GM08714 (cell line): Measurements from ENCODE around the gene SLC66A3.

Experiments used
- H3K4me3 ChIP-seq: fragments of 200-500 bp; sonication (Bioruptor generic); 2 replicates; pipeline ENCODE4 v1.5.1; 2014; ENCODE audit warnings: mild to moderate bottlenecking, low read length, inconsistent platforms
- ZNF274 ChIP-seq: IDR thresholded peaks from 2 replicates; pipeline ENCODE4 v1.6.1; 2012; ENCODE audit warnings: mild to moderate bottlenecking, low read depth, low read length

The SLC66A3 gene

GRCh38 chr2:11129598-11130449, 25.4 kb upstream of the SLC66A3 start:
- H3K4me3 ChIP-seq = peak overlapping the region; percentile 3; the same call in 1 of the 2 replicates
- no peak for TF ChIP-seq ZNF274

GRCh38 chr2:11131166-11131920, 23.9 kb upstream of the SLC66A3 start:
- no peak for TF ChIP-seq ZNF274

GRCh38 chr2:11132036-11132671, 23.1 kb upstream of the SLC66A3 start:
- H3K4me3 ChIP-seq = no peak overlapping the region
- no peak for TF ChIP-seq ZNF274

More at GRCh38 chr2:11131166-11131920, 23.9 kb upstream of the SLC66A3 start:
- no peak overlapping the region for H3K4me3 ChIP-seq

- peak overlapping the region; percentile 19; the same call in 1 of the 2 replicates for H3K4me3 ChIP-seq
- no peak for TF ChIP-seq ZNF274
Measured at GRCh38 chr2:11133238-11133935, 21.9 kb upstream of the SLC66A3 start.

- no peak overlapping the region for H3K4me3 ChIP-seq
- TF ChIP-seq ZNF274 = no peak
Measured at GRCh38 chr2:11133936-11134320, 21.3 kb upstream of the SLC66A3 start.

GRCh38 chr2:11134349-11134748, 20.9 kb upstream of the SLC66A3 start:
- no peak for TF ChIP-seq ZNF274

GRCh38 chr2:11140492-11140891, 14.8 kb upstream of the SLC66A3 start:
- no peak overlapping the region for H3K4me3 ChIP-seq
- no peak for TF ChIP-seq ZNF274

More at GRCh38 chr2:11134349-11134748, 20.9 kb upstream of the SLC66A3 start:
- no peak overlapping the region for H3K4me3 ChIP-seq

GRCh38 chr2:11141319-11141718, 13.9 kb upstream of the SLC66A3 start:
- H3K4me3 ChIP-seq = no peak overlapping the region
- TF ChIP-seq ZNF274 = no peak

- H3K4me3 ChIP-seq = no peak overlapping the region
- TF ChIP-seq ZNF274 = no peak
Measured at GRCh38 chr2:11142330-11142729, 12.9 kb upstream of the SLC66A3 start.

- no peak overlapping the region for H3K4me3 ChIP-seq
- no peak for TF ChIP-seq ZNF274
Measured at GRCh38 chr2:11142987-11143386, 12.3 kb upstream of the SLC66A3 start.

- H3K4me3 ChIP-seq = no peak overlapping the region
- TF ChIP-seq ZNF274 = no peak
Measured at GRCh38 chr2:11144077-11144737, 11.1 kb upstream of the SLC66A3 start.

GRCh38 chr2:11144738-11145079, 10.6 kb upstream of the SLC66A3 start:
- no peak for TF ChIP-seq ZNF274
- H3K4me3 ChIP-seq = no peak overlapping the region

- TF ChIP-seq ZNF274 = no peak
- no peak overlapping the region for H3K4me3 ChIP-seq
Measured at GRCh38 chr2:11145350-11145749, 9.9 kb upstream of the SLC66A3 start.
